ENCODE data around the gene MORN5. TPM values are rescaled to one million over a fixed set of nuclear protein-coding genes. Genes with fewer than 3 reads are reported as not detected.

MORN5 gene
- polyA plus RNA-seq, 1 experiment = not detected

- no peaks in the 10 kb centered on the region for H3K9me3 ChIP-seq (ENCODE audit: control insufficient read depth, insufficient read depth, low read length)
- H3K4me3 ChIP-seq (ENCODE audit: low read depth, low read length) = no peak overlapping the region
- TF ChIP-seq, protein P1, sequence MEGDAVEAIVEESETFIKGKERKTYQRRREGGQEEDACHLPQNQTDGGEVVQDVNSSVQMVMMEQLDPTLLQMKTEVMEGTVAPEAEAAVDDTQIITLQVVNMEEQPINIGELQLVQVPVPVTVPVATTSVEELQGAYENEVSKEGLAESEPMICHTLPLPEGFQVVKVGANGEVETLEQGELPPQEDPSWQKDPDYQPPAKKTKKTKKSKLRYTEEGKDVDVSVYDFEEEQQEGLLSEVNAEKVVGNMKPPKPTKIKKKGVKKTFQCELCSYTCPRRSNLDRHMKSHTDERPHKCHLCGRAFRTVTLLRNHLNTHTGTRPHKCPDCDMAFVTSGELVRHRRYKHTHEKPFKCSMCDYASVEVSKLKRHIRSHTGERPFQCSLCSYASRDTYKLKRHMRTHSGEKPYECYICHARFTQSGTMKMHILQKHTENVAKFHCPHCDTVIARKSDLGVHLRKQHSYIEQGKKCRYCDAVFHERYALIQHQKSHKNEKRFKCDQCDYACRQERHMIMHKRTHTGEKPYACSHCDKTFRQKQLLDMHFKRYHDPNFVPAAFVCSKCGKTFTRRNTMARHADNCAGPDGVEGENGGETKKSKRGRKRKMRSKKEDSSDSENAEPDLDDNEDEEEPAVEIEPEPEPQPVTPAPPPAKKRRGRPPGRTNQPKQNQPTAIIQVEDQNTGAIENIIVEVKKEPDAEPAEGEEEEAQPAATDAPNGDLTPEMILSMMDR (IDR thresholded peaks at IDR 0.05; ENCODE audit: low read depth, low read length) = no peak
- ChIA-PET CTCF (interaction anchor here (0.6 to 9.4 kb wide), 30 partner anchors 8 to 694 kb away, joined by 3 to 378 read pairs (median 6); partner anchors contain the start of genes MRRF and RBM18), POLR2A (interaction anchor here (0.6 to 2.4 kb wide), 3 partner anchors 25 to 456 kb away, joined by 3 to 13 read pairs (median 4); no protein-coding TSS in a partner anchor)
- DNase-seq (ENCODE audit: low read depth, low spot score) = no peak
- peaks cover 2% of the 10 kb centered on the region for H3K27me3 ChIP-seq (ENCODE audit: control insufficient read depth, insufficient read depth, low read length)
- no peak overlapping the region for H3K27ac ChIP-seq (ENCODE audit: low read depth, low read length)
Observed at GRCh38 chr9:122124528-122124927, 35.2 kb upstream of the MORN5 start.

DNA sequence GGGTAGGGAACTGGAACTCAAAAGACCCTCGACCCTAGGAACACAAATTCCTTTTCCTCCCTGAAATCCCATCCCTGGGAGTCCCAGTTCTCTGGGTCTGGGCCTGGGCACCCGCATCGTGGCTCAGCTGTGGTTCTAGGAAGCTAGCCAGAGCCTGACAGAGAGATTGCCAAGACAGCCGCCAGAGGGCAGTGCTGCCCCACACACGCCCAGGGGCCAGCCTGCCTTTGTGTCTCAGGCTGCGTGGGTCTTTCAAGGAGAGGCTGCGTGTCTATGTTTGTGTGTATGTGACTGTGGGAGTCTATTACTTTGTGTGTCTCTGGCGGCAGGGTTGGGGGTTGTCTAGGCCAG, 34.6 kb upstream of the MORN5 start:
- no peak overlapping the region for H3K4me3 ChIP-seq (ENCODE audit: low read depth, low read length)
- TF ChIP-seq, protein P1 (IDR thresholded peaks at IDR 0.05; ENCODE audit: low read depth, low read length) = peak; percentile 97
- DNase-seq (ENCODE audit: low read depth, low spot score) = peak; percentile 47
- no peaks in the 10 kb centered on the region; the same call in 1 of the 2 replicates for H3K9me3 ChIP-seq (ENCODE audit: control insufficient read depth, insufficient read depth, low read length)
- POLR2A ChIA-PET = interaction anchor here (0.6 to 2.4 kb wide), 5 partner anchors 9 to 225 kb away, joined by 3 to 13 read pairs (median 4); no protein-coding TSS in a partner anchor
- CTCF ChIA-PET = interaction anchor here (0.6 to 9.4 kb wide), 29 partner anchors 10 to 693 kb away, joined by 3 to 378 read pairs (median 5); partner anchors contain the start of genes MRRF and RBM18
- H3K27ac ChIP-seq (ENCODE audit: low read depth, low read length) = no peak overlapping the region
- peaks cover 2% of the 10 kb centered on the region for H3K27me3 ChIP-seq (ENCODE audit: control insufficient read depth, insufficient read depth, low read length)

- Histone ChIP-seq H3K27ac (ENCODE audit: low read depth, low read length) (no peak overlapping the region), H3K9me3 (ENCODE audit: control insufficient read depth, insufficient read depth, low read length) (no peaks in the 10 kb centered on the region; the same call in 1 of the 2 replicates), H3K27me3 (ENCODE audit: control insufficient read depth, insufficient read depth, low read length) (peaks cover 2% of the 10 kb centered on the region), H3K4me3 (ENCODE audit: low read depth, low read length) (no peak overlapping the region)
- TF ChIP-seq, protein P1 (IDR thresholded peaks at IDR 0.05; ENCODE audit: low read depth, low read length) = no peak
- ChIA-PET POLR2A (interaction anchor here (0.6 to 2.4 kb wide), 6 partner anchors 8 to 225 kb away, joined by 3 to 13 read pairs (median 4); no protein-coding TSS in a partner anchor), CTCF (interaction anchor here (0.7 to 9.4 kb wide), 24 partner anchors 9 to 684 kb away, joined by 3 to 378 read pairs (median 6); partner anchors contain the start of genes MRRF and RBM18)
- DNase-seq (ENCODE audit: low read depth, low spot score) = no peak
Observed at GRCh38 chr9:122125509-122126330, 34.0 kb upstream of the MORN5 start.

- Histone ChIP-seq H3K27ac (ENCODE audit: low read depth, low read length) (no peak overlapping the region), H3K27me3 (ENCODE audit: control insufficient read depth, insufficient read depth, low read length) (peaks cover 2% of the 10 kb centered on the region), H3K9me3 (ENCODE audit: control insufficient read depth, insufficient read depth, low read length) (no peaks in the 10 kb centered on the region; the same call in 1 of the 2 replicates), H3K4me3 (ENCODE audit: low read depth, low read length) (peak overlapping the region; percentile 36)
- DNase-seq (ENCODE audit: low read depth, low spot score) = no peak
- TF ChIP-seq, protein P1 (IDR thresholded peaks at IDR 0.05; ENCODE audit: low read depth, low read length) = no peak; the same call in 1 of the 2 replicates
- POLR2A ChIA-PET = interaction anchor here (1.0 to 2.4 kb wide), 2 partner anchors 7 to 224 kb away, joined by 3 to 13 read pairs; no protein-coding TSS in a partner anchor
- CTCF ChIA-PET = interaction anchor here (0.8 to 9.4 kb wide), 13 partner anchors 8 to 336 kb away, joined by 3 to 378 read pairs (median 13); no protein-coding TSS in a partner anchor
Observed at GRCh38 chr9:122126331-122127261, 33.1 kb upstream of the MORN5 start.

Data from AG04450 (cell line).